K562 (cell line): ENCODE data around the gene CETN1. TPM values are rescaled to one million over a fixed set of nuclear protein-coding genes. Genes with fewer than 3 reads are reported as not detected.

Experiments
- ATAC-seq: fragments of 200-7000 bp; cut with Tn5 transposase; 3 replicates; pipeline ENCODE4 v1.9.1; 2020; ENCODE audit warnings: moderate library complexity
- BruUV-seq: library from RNA; stranded (reverse); fragments of 400-500 nt; replicated peaks from 2 replicates; lab custom pipeline; 2021; lab: Mats Ljungman, UMichigan
- CTCF ChIA-PET: fragments of 300-600 bp; formaldehyde crosslinking; extraction: SDS; loops from one replicate; lab custom pipeline; 2021; ENCODE audit warnings: low intra/inter-chr PET ratio; lab: Yijun Ruan, JAX
- POLR2A ChIA-PET: fragments of 300-600, 350-650 bp; sonication (Branson Sonifier 250); formaldehyde crosslinking; extraction: SDS; loops from one replicate; lab custom pipeline; 2021; ENCODE audit warnings: antibody characterized with exemption, inconsistent platforms; lab: Yijun Ruan, JAX
- DNase-seq, 4 experiments: peaks; one replicate each; pipeline versions ENCODE4 v3.0.0 to v3.0.0-alpha.2; 2011 to 2018; ENCODE audit warnings: low spot score in 3 of 4, mixed read lengths in 3 of 4; ENCODE audit errors: extremely low read depth in 1 of 4
- FAIRE-seq: peaks from 2 replicates; lab custom pipeline; 2011; peaks lifted over from hg19 to GRCh38; lab: Jason Lieb, UNC
- H2AFZ ChIP-seq: 2 replicates; pipeline ENCODE4 v1.6.0; 2011; ENCODE audit warnings: low read depth, low read length, control low read depth, inconsistent platforms
- H3K27ac ChIP-seq: fragments of 200-600 bp; 3 replicates; pipeline ENCODE4 v1.8.0; 2011; ENCODE audit warnings: low read depth, mild to moderate bottlenecking, control low read depth, inconsistent platforms, low read length, moderate library complexity, mixed read lengths; ENCODE audit errors: extremely low read depth
- H3K27me3 ChIP-seq, 2 experiments: fragments of 300-600 bp in 1 of 2; 2 replicates in 1 of 2; 3 replicates in 1 of 2; pipeline versions ENCODE4 v1.6.0 to v1.8.0; 2011; ENCODE audit warnings: inconsistent platforms in 2 of 2, low read length in 2 of 2, mild to moderate bottlenecking in 1 of 2, mixed read lengths in 1 of 2, moderate library complexity in 1 of 2; ENCODE audit not compliant: control insufficient read depth in 2 of 2, insufficient read depth in 2 of 2
- H3K36me3 ChIP-seq: fragments of 300-600 bp; 3 replicates; pipeline ENCODE4 v1.8.0; 2011; ENCODE audit warnings: mild to moderate bottlenecking, low read length, inconsistent platforms; ENCODE audit not compliant: control insufficient read depth, insufficient read depth
- H3K4me1 ChIP-seq, 2 experiments: fragments of 200-600 bp in 1 of 2; replicated peaks in 1 of 2; 2 replicates in 1 of 2; 3 replicates in 1 of 2; pipeline versions ENCODE4 v1.5.1 to v1.8.0; 2011; ENCODE audit warnings: inconsistent platforms in 2 of 2, low read length in 2 of 2, mild to moderate bottlenecking in 1 of 2, mixed read lengths in 1 of 2, moderate library complexity in 1 of 2; ENCODE audit not compliant: control insufficient read depth in 2 of 2, insufficient read depth in 2 of 2
- H3K4me2 ChIP-seq: 2 replicates; pipeline ENCODE4 v1.6.1; 2011; ENCODE audit warnings: low read length, control low read depth, inconsistent platforms, mixed read lengths; ENCODE audit not compliant: insufficient read depth
- H3K4me3 ChIP-seq: fragments of 200-600 bp; sonication (generic), shearing (Covaris generic); 2 replicates; pipeline ENCODE4 v1.5.1; 2016; ENCODE audit warnings: control low read depth, inconsistent platforms
- H3K79me2 ChIP-seq: fragments of 200-600 bp; 3 replicates; pipeline ENCODE4 v1.8.0; 2011; ENCODE audit warnings: low read length, inconsistent platforms; ENCODE audit not compliant: control insufficient read depth, insufficient read depth
- H3K9ac ChIP-seq, 2 experiments: 2 replicates each; pipeline versions ENCODE4 v1.6.0 to v1.6.1; 2011; ENCODE audit warnings: low read depth in 2 of 2, low read length in 2 of 2, control low read depth in 1 of 2, inconsistent platforms in 1 of 2, mild to moderate bottlenecking in 1 of 2, mixed read lengths in 1 of 2; ENCODE audit not compliant: insufficient read depth in 1 of 2
- H3K9me1 ChIP-seq: one replicate; pipeline ENCODE4 v1.6.0; 2011; ENCODE audit warnings: inconsistent platforms, mild to moderate bottlenecking, low read length, moderate library complexity; ENCODE audit not compliant: control insufficient read depth, insufficient read depth
- H3K9me3 ChIP-seq: replicated peaks from 2 replicates; pipeline ENCODE4 v1.5.1; 2011; ENCODE audit warnings: low read depth, low read length, inconsistent platforms; ENCODE audit not compliant: control insufficient read depth, insufficient read depth
- H4K20me1 ChIP-seq: replicated peaks from 2 replicates; pipeline ENCODE4 v1.6.1; 2011; ENCODE audit warnings: low read length, inconsistent platforms, mixed read lengths; ENCODE audit not compliant: control insufficient read depth, insufficient read depth
- BCLAF1 ChIP-seq, 2 experiments: fragments of 450-650 bp in 1 of 2; IDR thresholded peaks; 2 replicates each; pipeline ENCODE4 v1.6.1; 2011 to 2017; ENCODE audit warnings: low read depth in 2 of 2, antibody characterized with exemption in 1 of 2, borderline replicate concordance in 1 of 2, low read length in 1 of 2, mild to moderate bottlenecking in 1 of 2, mixed read lengths in 1 of 2; ENCODE audit not compliant: control insufficient read depth in 1 of 2
- DPF2 ChIP-seq: fragments of 450-650 bp; IDR thresholded peaks from 2 replicates; pipeline ENCODE4 v1.6.1; 2016
- E2F8 ChIP-seq: fragments of 450-650 bp; IDR thresholded peaks from 2 replicates; pipeline ENCODE4 v1.7.1; 2018; ENCODE audit warnings: mild to moderate bottlenecking, low read depth; ENCODE audit not compliant: partially characterized antibody
- ETS2 ChIP-seq: IDR thresholded peaks from 2 replicates; pipeline ENCODE4 v1.6.1; 2016; ENCODE audit warnings: borderline replicate concordance, missing genetic modification characterization, mild to moderate bottlenecking, moderate library complexity, missing compliant biosample characterization; ENCODE audit not compliant: poor library complexity, severe bottlenecking
- HNRNPH1 ChIP-seq: fragments of 200-400 bp; formaldehyde crosslinking; optimal IDR thresholded peaks from 2 replicates; pipeline ENCODE3; 2017; ENCODE audit warnings: low read depth, mild to moderate bottlenecking, low read length, moderate library complexity
- L3MBTL2 ChIP-seq: fragments of 450-650 bp; IDR thresholded peaks from 2 replicates; pipeline ENCODE4 v1.6.1; 2016; ENCODE audit warnings: mild to moderate bottlenecking, moderate library complexity
- MCM3 ChIP-seq: fragments of 450-650 bp; IDR thresholded peaks from 2 replicates; pipeline ENCODE4 v1.6.1; 2016
- TRIM28 ChIP-seq: fragments of 450-650 bp; IDR thresholded peaks from 2 replicates; pipeline ENCODE4 v1.6.1; 2017
- ZNF140 ChIP-seq: fragments of 250-450 bp; sonication (Bioruptor Pico); IDR thresholded peaks from 2 replicates; pipeline ENCODE4 v1.8.0; 2021; ENCODE audit warnings: moderate library complexity, mild to moderate bottlenecking, inconsistent platforms
- ZNF184 ChIP-seq: sonication (generic); formaldehyde crosslinking; IDR thresholded peaks from 2 replicates; pipeline ENCODE4 v1.5.0; 2020; ENCODE audit warnings: missing genetic modification reagents
- WGBS: fragments of 100-300 bp; shearing (Covaris generic); methylation state at CpG from one replicate; pipeline ENCODE4 v1.1.6; 2016; ENCODE audit warnings: low coverage, mixed read lengths; ENCODE audit not compliant: insufficient coverage; ENCODE audit errors: missing lambda C conversion rate; 5-methylcytosine and 5-hydroxymethylcytosine counted together
- in situ Hi-C: fragments of 300-500 bp; cut with MboI; formaldehyde crosslinking; loops from 4 replicates; pipeline ENCODE4 v1.15.0; 2018; ENCODE audit warnings: inconsistent platforms, mixed read lengths
- intact Hi-C: fragments of 100-400 bp; cut with micrococcal nuclease; formaldehyde crosslinking; loops from 2 replicates; pipeline ENCODE4 v1.14.2; 2022
- polyA plus RNA-seq, 8 experiments: library from polyadenylated mRNA; depleted of rRNA in 4 of 8; stranded (reverse) in 5 of 8; unstranded in 3 of 8; fragments of >200 nt; fragmentation: Nextera tagmentation in 2 of 8; fragmentation: Illumina TruSeq in 1 of 8; extraction: Ambion mirVana in 2 of 8; extraction: Trizol in 1 of 8; gene quantifications; 2 replicates each; pipeline versions ENCODE4 v1.2.1 to v1.2.3, GENCODE V29; 2011 to 2014; ENCODE audit warnings: inconsistent platforms in 1 of 8, missing spikeins in 1 of 8
- total RNA-seq, 7 experiments: library from RNA; depleted of rRNA in 6 of 7; stranded (reverse); fragments of >200 nt in 6 of 7; fragmentation: Illumina TruSeq in 2 of 7; extraction: Trizol in 2 of 7; gene quantifications; 2 replicates each; pipeline versions ENCODE4 v1.2.1 to v1.2.3, GENCODE V29; 2011 to 2021; ENCODE audit warnings: low replicate concordance in 1 of 7

The CETN1 gene
- total and polyA plus RNA-seq, 9 of the 15 experiments (the other 6 are each of a cell fraction or from before 2014, with no cell fraction given), result 0.07 to 0.34 (median 0.19) TPM; not detected in 3

DNA sequence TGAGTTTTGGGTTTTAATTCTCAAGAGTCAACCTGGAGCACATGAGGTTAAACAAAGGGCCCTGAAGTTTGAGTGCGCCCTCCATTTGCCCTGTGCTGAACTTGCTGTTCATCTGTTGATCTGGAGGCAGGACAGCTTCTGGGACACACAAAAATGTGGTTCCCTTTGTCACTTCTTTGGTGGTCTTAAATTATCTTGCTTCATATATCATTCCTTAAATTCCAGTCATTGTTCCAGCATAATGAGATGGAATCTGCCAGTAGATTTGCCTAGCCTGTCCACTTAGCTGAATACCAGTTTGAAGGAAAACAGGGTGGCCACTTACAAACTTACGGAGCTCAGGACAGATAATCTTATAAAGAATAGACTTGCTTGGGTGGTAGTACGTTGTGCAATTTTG is 916 bp downstream of the CETN1 start:
- Histone ChIP-seq H3K9me3 (no peaks in the 10 kb centered on the region), H3K79me2 (no peaks in the 10 kb centered on the region), H4K20me1 (no peaks in the 10 kb centered on the region), H3K36me3 (no peaks in the 10 kb centered on the region), H2AFZ (peak overlapping the region; percentile 90; the same call in 1 of the 2 replicates), H3K4me2 (no peak overlapping the region), H3K27ac (no peak overlapping the region), H3K9ac (no peak overlapping the region), H3K4me3 (no peak overlapping the region), H3K27me3 (peaks cover 9 to 42% of the 10 kb centered on the region in 2 experiments; a peak in 4 of 5 replicates), H3K4me1 (peaks cover 0 to 6% of the 10 kb centered on the region in 2 experiments; a peak in 2 of 5 replicates), H3K9me1 (no peaks in the 10 kb centered on the region)
- in situ Hi-C loops, result no loop called here
- TF ChIP-seq ZNF140 (no peak), ZNF184 (no peak), MCM3 (no peak), HNRNPH1 (no peak)
- intact Hi-C loops, result no loop called here
- ATAC-seq (no peak), FAIRE-seq (no peak), DNase-seq (no peak)
- ChIA-PET POLR2A (interaction anchor here (1.2 to 1.8 kb wide), 2 partner anchors 11 to 14 kb away, joined by 3 to 7 read pairs; no protein-coding TSS in a partner anchor), CTCF (no interaction called here)
- no TSS peak for BruUV-seq
- 39% methylated on average over 3 of the region's 3 CpGs for WGBS

DNA sequence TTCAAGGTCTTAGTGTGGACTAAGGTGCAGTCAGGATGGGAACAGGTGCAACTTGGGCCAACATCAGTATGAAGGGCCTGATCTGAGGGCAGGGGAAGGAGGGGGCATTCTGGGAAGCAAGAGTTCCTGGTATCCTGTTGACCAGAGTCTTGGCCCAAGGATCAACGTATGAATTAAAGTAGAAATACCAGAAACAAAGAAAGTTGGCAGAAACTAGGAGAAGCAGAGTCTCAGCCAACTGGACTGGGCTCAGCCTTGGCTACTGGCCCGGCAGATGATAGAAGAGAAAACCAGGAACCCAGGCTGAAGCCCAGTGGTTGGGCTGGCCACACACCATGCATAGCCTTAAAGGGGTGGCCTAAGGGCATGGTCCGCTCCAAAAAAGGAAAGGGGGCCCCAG is 2.3 kb downstream of the CETN1 start:
- Histone ChIP-seq H3K27me3 (peaks cover 5 to 32% of the 10 kb centered on the region in 2 experiments; a peak in 4 of 5 replicates), H3K4me2 (no peak overlapping the region), H4K20me1 (no peaks in the 10 kb centered on the region), H3K79me2 (no peaks in the 10 kb centered on the region), H3K27ac (no peak overlapping the region), H2AFZ (no peak overlapping the region), H3K4me3 (no peak overlapping the region), H3K9me3 (no peaks in the 10 kb centered on the region), H3K9me1 (no peaks in the 10 kb centered on the region), H3K36me3 (no peaks in the 10 kb centered on the region), H3K4me1 (peaks cover 0 to 6% of the 10 kb centered on the region in 2 experiments; a peak in 2 of 5 replicates), H3K9ac (no peak overlapping the region)
- intact Hi-C loops (no loop called here), in situ Hi-C loops (no loop called here)
- ChIA-PET POLR2A (no interaction called here), CTCF (no interaction called here)
- DNase-seq (no peak), FAIRE-seq (no peak), ATAC-seq (no peak)
- 2% methylated on average over 3 of the region's 3 CpGs for WGBS
- BruUV-seq, result no TSS peak
- TF ChIP-seq E2F8 (no peak), DPF2 (no peak), ETS2 (tag) (no peak), L3MBTL2 (no peak), BCLAF1 (IDR thresholded peaks at IDR 0.05; ENCODE audit: borderline replicate concordance in 1 of 2, control insufficient read depth in 1 of 2, low read depth in 2 of 2, low read length in 1 of 2) (no peak), TRIM28 (no peak)
